Measurements from ENCODE around the gene WIPF3.

WIPF3 gene

GRCh38 chr7:29871787-29872398 is 65.6 kb downstream of the WIPF3 start:
- DNase-seq (ENCODE audit: insufficient read length, low spot score) (no peak), FAIRE-seq (no peak)
- TF ChIP-seq POLR2A (IDR thresholded peaks at IDR 0.05; ENCODE audit: low read depth, low read length) = no peak
- TF ChIP-seq POLR2AphosphoS5 (IDR thresholded peaks at IDR 0.05; ENCODE audit: low read depth, low read length) = no peak
- no peak for TF ChIP-seq TAF1 (IDR thresholded peaks at IDR 0.05; ENCODE audit: low read depth, low read length)
- TF ChIP-seq POU2F2 (IDR thresholded peaks at IDR 0.05; ENCODE audit: low read depth, low read length) = no peak
- TF ChIP-seq SPI1 (IDR thresholded peaks at IDR 0.05; ENCODE audit: low read depth, low read length) = no peak
- no peak for TF ChIP-seq PAX5 (IDR thresholded peaks at IDR 0.05; ENCODE audit: insufficient read depth, low read length, severe bottlenecking)

DNA sequence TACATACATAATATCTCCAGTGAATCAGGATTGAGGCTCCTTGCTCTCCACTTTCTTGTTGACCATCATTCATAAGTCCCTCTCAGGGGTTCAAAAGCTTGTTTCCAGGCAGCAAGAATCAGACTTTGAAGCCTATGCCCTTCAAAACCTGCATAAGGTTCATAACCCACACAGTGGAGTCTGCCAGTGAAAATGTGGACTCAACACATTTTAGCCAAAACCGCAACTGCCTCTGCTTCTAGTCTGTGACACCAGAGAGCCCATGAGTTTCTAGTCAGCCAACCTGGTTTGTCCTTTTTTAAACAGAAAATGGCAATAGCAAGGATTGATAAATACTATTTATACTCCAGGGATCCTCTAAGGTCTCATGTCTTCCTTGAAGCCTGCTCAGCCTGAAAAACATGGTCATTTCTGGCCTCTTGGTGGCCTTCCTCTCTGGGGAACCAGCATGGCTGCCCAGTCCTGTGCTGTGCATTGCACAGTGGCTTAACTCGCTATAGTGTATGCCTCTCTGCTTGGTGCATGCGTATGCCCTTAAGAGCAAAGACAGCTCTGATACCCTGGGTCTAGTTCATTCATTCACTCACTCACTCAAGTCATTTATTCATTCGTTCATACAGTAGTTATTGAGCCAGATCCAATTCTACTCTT is 67.5 kb downstream of the WIPF3 start:
- FAIRE-seq (no peak), DNase-seq (ENCODE audit: insufficient read length, low spot score) (no peak)
- no peak for TF ChIP-seq POLR2AphosphoS5 (IDR thresholded peaks at IDR 0.05; ENCODE audit: low read depth, low read length)
- no peak for TF ChIP-seq POU2F2 (IDR thresholded peaks at IDR 0.05; ENCODE audit: low read depth, low read length)
- TF ChIP-seq PAX5 (IDR thresholded peaks at IDR 0.05; ENCODE audit: insufficient read depth, low read length, severe bottlenecking) = no peak
- TF ChIP-seq SPI1 (IDR thresholded peaks at IDR 0.05; ENCODE audit: low read depth, low read length) = no peak
- no peak for TF ChIP-seq POLR2A (IDR thresholded peaks at IDR 0.05; ENCODE audit: low read depth, low read length)
- no peak for TF ChIP-seq TAF1 (IDR thresholded peaks at IDR 0.05; ENCODE audit: low read depth, low read length)

DNA sequence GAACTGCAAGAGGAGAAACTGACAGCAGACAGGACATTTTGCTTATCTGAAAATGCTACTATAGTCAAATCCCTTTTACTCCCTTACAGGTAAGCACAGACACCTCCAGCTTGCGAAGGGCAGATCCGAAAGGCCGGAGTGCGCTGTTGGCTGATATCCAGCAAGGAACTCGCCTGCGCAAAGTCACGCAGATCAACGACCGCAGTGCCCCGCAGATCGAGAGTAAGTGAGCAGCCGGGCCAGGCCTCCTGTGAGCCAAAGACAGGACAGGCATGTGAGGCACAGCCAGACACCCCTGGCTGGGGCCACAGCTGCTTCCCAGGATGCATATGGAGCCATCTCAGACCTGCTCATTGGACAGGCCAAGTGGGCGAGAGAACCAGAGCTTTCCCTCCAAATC is 69.4 kb downstream of the WIPF3 start:
- no peak for FAIRE-seq
- DNase-seq (ENCODE audit: insufficient read length, low spot score) = no peak
- TF ChIP-seq TAF1 (IDR thresholded peaks at IDR 0.05; ENCODE audit: low read depth, low read length) (no peak), POU2F2 (IDR thresholded peaks at IDR 0.05; ENCODE audit: low read depth, low read length) (no peak), POLR2A (IDR thresholded peaks at IDR 0.05; ENCODE audit: low read depth, low read length) (no peak), SPI1 (IDR thresholded peaks at IDR 0.05; ENCODE audit: low read depth, low read length) (no peak), PAX5 (IDR thresholded peaks at IDR 0.05; ENCODE audit: insufficient read depth, low read length, severe bottlenecking) (no peak), POLR2AphosphoS5 (IDR thresholded peaks at IDR 0.05; ENCODE audit: low read depth, low read length) (no peak)

DNA sequence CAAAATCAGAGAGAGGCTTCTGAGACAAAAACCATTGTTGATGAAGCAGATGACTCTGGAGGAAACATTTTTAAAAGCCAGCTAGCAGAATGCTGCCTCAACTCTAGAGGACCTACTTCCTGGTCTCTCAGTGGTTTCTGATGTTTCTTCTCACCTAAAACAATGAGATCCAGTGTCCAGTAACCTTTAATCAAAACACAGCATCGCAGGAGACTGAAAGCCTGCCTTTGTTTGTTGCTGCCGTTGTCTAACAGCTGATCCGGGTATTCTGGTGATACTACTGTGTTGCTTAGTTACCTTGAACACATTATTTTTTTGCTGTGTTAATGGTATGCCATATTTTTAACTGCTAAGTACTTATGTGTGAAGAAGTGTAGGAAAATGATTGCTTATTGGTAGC is 70.9 kb downstream of the WIPF3 start:
- DNase-seq (ENCODE audit: insufficient read length, low spot score) (no peak), FAIRE-seq (no peak)
- TF ChIP-seq SPI1 (IDR thresholded peaks at IDR 0.05; ENCODE audit: low read depth, low read length) (no peak), PAX5 (IDR thresholded peaks at IDR 0.05; ENCODE audit: insufficient read depth, low read length, severe bottlenecking) (no peak), TAF1 (IDR thresholded peaks at IDR 0.05; ENCODE audit: low read depth, low read length) (no peak), POU2F2 (IDR thresholded peaks at IDR 0.05; ENCODE audit: low read depth, low read length) (no peak), POLR2A (IDR thresholded peaks at IDR 0.05; ENCODE audit: low read depth, low read length) (no peak), POLR2AphosphoS5 (IDR thresholded peaks at IDR 0.05; ENCODE audit: low read depth, low read length) (no peak)

- TF ChIP-seq PAX5 (IDR thresholded peaks at IDR 0.05; ENCODE audit: insufficient read depth, low read length, severe bottlenecking) (no peak), POLR2AphosphoS5 (IDR thresholded peaks at IDR 0.05; ENCODE audit: low read depth, low read length) (no peak), POLR2A (IDR thresholded peaks at IDR 0.05; ENCODE audit: low read depth, low read length) (no peak), SPI1 (IDR thresholded peaks at IDR 0.05; ENCODE audit: low read depth, low read length) (no peak), POU2F2 (IDR thresholded peaks at IDR 0.05; ENCODE audit: low read depth, low read length) (no peak), TAF1 (IDR thresholded peaks at IDR 0.05; ENCODE audit: low read depth, low read length) (no peak)
- no peak for DNase-seq (ENCODE audit: insufficient read length, low spot score)
- FAIRE-seq = no peak
Measured at GRCh38 chr7:29878081-29878688, 71.9 kb downstream of the WIPF3 start.

GRCh38 chr7:29879609-29880008 is 73.3 kb downstream of the WIPF3 start:
- FAIRE-seq (no peak), DNase-seq (ENCODE audit: insufficient read length, low spot score) (no peak)
- TF ChIP-seq SPI1 (IDR thresholded peaks at IDR 0.05; ENCODE audit: low read depth, low read length) (no peak), POLR2AphosphoS5 (IDR thresholded peaks at IDR 0.05; ENCODE audit: low read depth, low read length) (no peak), POLR2A (IDR thresholded peaks at IDR 0.05; ENCODE audit: low read depth, low read length) (no peak), PAX5 (IDR thresholded peaks at IDR 0.05; ENCODE audit: insufficient read depth, low read length, severe bottlenecking) (no peak), TAF1 (IDR thresholded peaks at IDR 0.05; ENCODE audit: low read depth, low read length) (no peak), POU2F2 (IDR thresholded peaks at IDR 0.05; ENCODE audit: low read depth, low read length) (no peak)

GRCh38 chr7:29881724-29882123 is 75.4 kb downstream of the WIPF3 start:
- DNase-seq (ENCODE audit: insufficient read length, low spot score) (no peak), FAIRE-seq (no peak)
- TF ChIP-seq TAF1 (IDR thresholded peaks at IDR 0.05; ENCODE audit: low read depth, low read length) (no peak), POU2F2 (IDR thresholded peaks at IDR 0.05; ENCODE audit: low read depth, low read length) (no peak), POLR2AphosphoS5 (IDR thresholded peaks at IDR 0.05; ENCODE audit: low read depth, low read length) (no peak), PAX5 (IDR thresholded peaks at IDR 0.05; ENCODE audit: insufficient read depth, low read length, severe bottlenecking) (no peak), SPI1 (IDR thresholded peaks at IDR 0.05; ENCODE audit: low read depth, low read length) (no peak), POLR2A (IDR thresholded peaks at IDR 0.05; ENCODE audit: low read depth, low read length) (no peak)

GRCh38 chr7:29882481-29882880 is 76.2 kb downstream of the WIPF3 start:
- TF ChIP-seq PAX5 (IDR thresholded peaks at IDR 0.05; ENCODE audit: insufficient read depth, low read length, severe bottlenecking) = no peak
- no peak for TF ChIP-seq TAF1 (IDR thresholded peaks at IDR 0.05; ENCODE audit: low read depth, low read length)
- no peak for TF ChIP-seq POLR2AphosphoS5 (IDR thresholded peaks at IDR 0.05; ENCODE audit: low read depth, low read length)
- no peak for TF ChIP-seq POU2F2 (IDR thresholded peaks at IDR 0.05; ENCODE audit: low read depth, low read length)
- no peak for TF ChIP-seq POLR2A (IDR thresholded peaks at IDR 0.05; ENCODE audit: low read depth, low read length)
- TF ChIP-seq SPI1 (IDR thresholded peaks at IDR 0.05; ENCODE audit: low read depth, low read length) = no peak
- FAIRE-seq (no peak), DNase-seq (ENCODE audit: insufficient read length, low spot score) (no peak)

Measured in GM12891 (cell line).